A549 (cell line): Measurements from ENCODE around the gene C19orf33. TPM values are rescaled to one million over a fixed set of nuclear protein-coding genes. Genes with fewer than 3 reads are reported as not detected.
A peak's percentile ranks its signal among the peaks of the same experiment; 100 is the strongest.

Source experiments
- BHLHE40 ChIP-seq: IDR thresholded peaks from 2 replicates; pipeline ENCODE4 v1.6.1; 2012; ENCODE audit warnings: low read depth, low read length, inconsistent platforms
- CBX8 ChIP-seq: fragments of 200-600 bp; sonication (generic); IDR thresholded peaks from 2 replicates; pipeline ENCODE4 v1.6.1; 2016
- CEBPB ChIP-seq, 2 experiments: fragments of >200 bp in 1 of 2; sonication (Bioruptor Twin) in 1 of 2; formaldehyde crosslinking in 1 of 2; IDR thresholded peaks; 2 replicates each; pipeline ENCODE4 v1.6.1; 2012 to 2016
- CHD2 ChIP-seq: fragments of 150-350 bp; IDR thresholded peaks from 2 replicates; pipeline ENCODE4 v1.6.1; 2014; ENCODE audit warnings: low read length; ENCODE audit not compliant: partially characterized antibody
- EP300 ChIP-seq, 2 experiments: fragments of >200 bp; sonication (Bioruptor Twin); formaldehyde crosslinking; IDR thresholded peaks; 2 replicates in 1 of 2; 3 replicates in 1 of 2; pipeline ENCODE4 v1.6.1; 2016 to 2017
- FOSL2 ChIP-seq, 2 experiments: fragments of 450-650 bp in 1 of 2; fragments of >200 bp in 1 of 2; sonication (Bioruptor Twin) in 1 of 2; formaldehyde crosslinking; IDR thresholded peaks; 2 replicates each; pipeline versions ENCODE4 v1.5.0 to v1.6.1; 2016 to 2020; ENCODE audit warnings: mild to moderate bottlenecking in 1 of 2, moderate library complexity in 1 of 2
- GATA3 ChIP-seq: IDR thresholded peaks from 2 replicates; pipeline ENCODE4 v1.6.1; 2012; ENCODE audit warnings: borderline replicate concordance
- HOXB5 ChIP-seq: fragments of 250-450 bp; sonication (Bioruptor Pico); IDR thresholded peaks from 2 replicates; pipeline ENCODE4 v1.5.0; 2020; ENCODE audit warnings: mild to moderate bottlenecking, moderate library complexity
- KDM1A ChIP-seq: fragments of 200-600 bp; sonication (generic); IDR thresholded peaks from 2 replicates; pipeline ENCODE4 v1.6.1; 2016; ENCODE audit warnings: low read depth, mild to moderate bottlenecking
- NFE2L2 ChIP-seq: fragments of 150-350 bp; conservative IDR thresholded peaks from 2 replicates; pipeline ENCODE4 v1.6.1; 2014; ENCODE audit warnings: low read length
- NR3C1 ChIP-seq: fragments of >200 bp; sonication (Bioruptor Twin); formaldehyde crosslinking; IDR thresholded peaks from 3 replicates; pipeline ENCODE4 v1.6.1; 2017
- PHF8 ChIP-seq: fragments of 200-600 bp; sonication (generic); IDR thresholded peaks from 2 replicates; pipeline ENCODE4 v1.6.1; 2016; ENCODE audit warnings: low read depth, mild to moderate bottlenecking, antibody characterized with exemption, moderate library complexity, borderline replicate concordance
- RCOR1 ChIP-seq: fragments of 150-350 bp; IDR thresholded peaks from 2 replicates; pipeline ENCODE4 v1.6.1; 2014; ENCODE audit warnings: antibody characterized with exemption, low read length, low read depth
- RFX5 ChIP-seq: fragments of 450-650 bp; IDR thresholded peaks from 2 replicates; pipeline ENCODE4 v1.7.1; 2014; ENCODE audit warnings: antibody characterized with exemption, mild to moderate bottlenecking, moderate library complexity
- TFCP2L1 ChIP-seq: fragments of 250-450 bp; sonication (Bioruptor Pico); IDR thresholded peaks from 2 replicates; pipeline ENCODE4 v1.5.0; 2021; ENCODE audit warnings: mild to moderate bottlenecking
- ZC3H11A ChIP-seq: fragments of 450-650 bp; IDR thresholded peaks from 2 replicates; pipeline ENCODE4 v1.6.1; 2014; ENCODE audit warnings: antibody characterized with exemption, mild to moderate bottlenecking
- ZFP36 ChIP-seq: fragments of 450-650 bp; IDR thresholded peaks from 2 replicates; pipeline ENCODE4 v1.6.1; 2014; ENCODE audit warnings: borderline replicate concordance; ENCODE audit not compliant: partially characterized antibody
- ZNF302 ChIP-seq: fragments of 250-450 bp; sonication (Bioruptor Pico); IDR thresholded peaks from 2 replicates; pipeline ENCODE4 v1.9.0; 2021; ENCODE audit warnings: inconsistent platforms, mild to moderate bottlenecking, moderate library complexity
- ZSCAN20 ChIP-seq: fragments of 250-450 bp; sonication (Bioruptor Pico); IDR thresholded peaks from 2 replicates; pipeline ENCODE4 v1.8.0; 2022; ENCODE audit warnings: mild to moderate bottlenecking, moderate library complexity
- polyA plus RNA-seq, 4 experiments: library from polyadenylated mRNA; depleted of rRNA in 3 of 4; stranded (reverse); fragments of >200 nt; fragmentation: RNase III in 1 of 4; extraction: RNeasy Plus Mini Kit Qiagen cat#74134 plus additional on column Dnase treatment in 1 of 4; gene quantifications; 2 replicates in 3 of 4; 3 replicates in 1 of 4; pipeline ENCODE4 v1.2.3, GENCODE V29; 2011 to 2017
- TF ChIP-seq, protein P1 (sequence below): fragments of >200 bp; sonication (Bioruptor Twin); formaldehyde crosslinking; IDR thresholded peaks from 3 replicates; pipeline ENCODE4 v1.6.1; 2016
- TF ChIP-seq, protein P2 (sequence below): fragments of 250-450 bp; sonication (Bioruptor Pico); IDR thresholded peaks from 2 replicates; pipeline ENCODE4 v1.5.0; 2021; ENCODE audit warnings: mild to moderate bottlenecking, moderate library complexity, borderline replicate concordance
- TF ChIP-seq, protein P3 (sequence below): IDR thresholded peaks from 2 replicates; pipeline ENCODE4 v1.6.1; 2012
- TF ChIP-seq, protein P4 (sequence below): fragments of >200 bp; sonication (Bioruptor Twin); formaldehyde crosslinking; IDR thresholded peaks from 3 replicates; pipeline ENCODE4 v1.5.1; 2016

The C19orf33 gene
- polyA plus RNA-seq, 2 of the 4 experiments (the other 2 are of a cell fraction) = 302 to 489 TPM

DNA sequence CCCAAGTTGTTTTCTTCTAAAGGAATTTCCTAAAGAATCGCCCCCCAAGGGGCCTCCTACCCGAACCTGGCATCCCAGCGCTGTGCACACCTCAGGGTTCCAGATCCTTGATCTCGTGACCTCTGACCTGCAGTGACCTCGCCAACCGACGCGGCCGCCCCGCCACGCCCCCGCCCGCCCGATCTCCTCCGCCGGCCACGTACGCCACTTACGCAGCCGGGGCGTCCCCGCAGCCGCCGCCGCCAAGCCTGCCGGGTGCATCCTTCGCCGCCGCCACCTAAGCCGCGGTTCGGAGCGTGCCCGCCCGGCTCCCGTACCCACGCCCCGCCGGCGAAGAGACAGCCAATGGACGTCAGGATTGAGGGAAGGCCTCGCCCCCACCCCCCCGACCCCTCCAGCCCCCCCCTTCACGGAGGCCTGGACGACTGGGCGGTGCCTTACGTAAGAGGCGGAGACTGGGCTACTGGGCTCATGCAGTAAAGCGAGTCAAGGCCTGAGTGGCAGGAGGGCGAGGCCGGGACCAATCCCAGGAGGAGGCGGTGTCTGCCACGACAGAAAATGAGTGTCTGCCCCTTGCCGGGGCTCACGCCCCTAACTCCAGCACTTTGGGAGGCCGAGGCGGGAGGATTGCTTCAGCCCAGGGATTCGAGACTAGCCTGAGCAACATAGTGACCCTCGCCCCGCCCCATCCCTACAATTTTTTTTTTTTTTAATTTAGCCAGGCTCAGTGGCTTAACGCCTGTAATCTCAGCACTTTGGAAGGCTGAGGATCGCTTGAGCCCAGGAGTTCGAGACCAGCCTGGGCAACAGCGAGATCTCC, 11.8 kb downstream of the C19orf33 start, which contains the start of gene YIF1B (continued):
- TF ChIP-seq ZNF302 (CRISPR knock-in tag) (no peak), HOXB5 (CRISPR knock-in tag) (no peak), FOSL2 (IDR thresholded peaks at IDR 0.05) (no peak), FOSL2 (CRISPR knock-in tag; IDR thresholded peaks at IDR 0.05) (no peak), ZC3H11A (no peak), TFCP2L1 (no peak), CHD2 (no peak), RFX5 (no peak), NFE2L2 (no peak), KDM1A (no peak), EP300 (IDR thresholded peaks at IDR 0.05) (no peak), BHLHE40 (peak; percentile 27; the same call in 1 of the 2 replicates), GATA3 (peak; percentile 9; the same call in 1 of the 2 replicates), ZFP36 (no peak), CEBPB (IDR thresholded peaks at IDR 0.05) (peak in 1 of 2 experiments; percentile 79; a peak in 2 of 4 replicates), PHF8 (peak; percentile 54), CBX8 (no peak), NR3C1 (no peak), ZSCAN20 (CRISPR knock-in tag) (no peak), RCOR1 (0 out of 2 replicates have a peak, but pooled peaks have one; percentile 33)
- TF ChIP-seq, protein P1, sequence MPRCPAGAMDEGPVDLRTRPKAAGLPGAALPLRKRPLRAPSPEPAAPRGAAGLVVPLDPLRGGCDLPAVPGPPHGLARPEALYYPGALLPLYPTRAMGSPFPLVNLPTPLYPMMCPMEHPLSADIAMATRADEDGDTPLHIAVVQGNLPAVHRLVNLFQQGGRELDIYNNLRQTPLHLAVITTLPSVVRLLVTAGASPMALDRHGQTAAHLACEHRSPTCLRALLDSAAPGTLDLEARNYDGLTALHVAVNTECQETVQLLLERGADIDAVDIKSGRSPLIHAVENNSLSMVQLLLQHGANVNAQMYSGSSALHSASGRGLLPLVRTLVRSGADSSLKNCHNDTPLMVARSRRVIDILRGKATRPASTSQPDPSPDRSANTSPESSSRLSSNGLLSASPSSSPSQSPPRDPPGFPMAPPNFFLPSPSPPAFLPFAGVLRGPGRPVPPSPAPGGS = no peak; the same call in 2 of the 3 replicates
- TF ChIP-seq, protein P2, sequence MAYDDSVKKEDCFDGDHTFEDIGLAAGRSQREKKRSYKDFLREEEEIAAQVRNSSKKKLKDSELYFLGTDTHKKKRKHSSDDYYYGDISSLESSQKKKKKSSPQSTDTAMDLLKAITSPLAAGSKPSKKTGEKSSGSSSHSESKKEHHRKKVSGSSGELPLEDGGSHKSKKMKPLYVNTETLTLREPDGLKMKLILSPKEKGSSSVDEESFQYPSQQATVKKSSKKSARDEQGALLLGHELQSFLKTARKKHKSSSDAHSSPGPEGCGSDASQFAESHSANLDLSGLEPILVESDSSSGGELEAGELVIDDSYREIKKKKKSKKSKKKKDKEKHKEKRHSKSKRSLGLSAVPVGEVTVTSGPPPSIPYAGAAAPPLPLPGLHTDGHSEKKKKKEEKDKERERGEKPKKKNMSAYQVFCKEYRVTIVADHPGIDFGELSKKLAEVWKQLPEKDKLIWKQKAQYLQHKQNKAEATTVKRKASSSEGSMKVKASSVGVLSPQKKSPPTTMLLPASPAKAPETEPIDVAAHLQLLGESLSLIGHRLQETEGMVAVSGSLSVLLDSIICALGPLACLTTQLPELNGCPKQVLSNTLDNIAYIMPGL (CRISPR knock-in tag) = no peak
- TF ChIP-seq, protein P3, sequence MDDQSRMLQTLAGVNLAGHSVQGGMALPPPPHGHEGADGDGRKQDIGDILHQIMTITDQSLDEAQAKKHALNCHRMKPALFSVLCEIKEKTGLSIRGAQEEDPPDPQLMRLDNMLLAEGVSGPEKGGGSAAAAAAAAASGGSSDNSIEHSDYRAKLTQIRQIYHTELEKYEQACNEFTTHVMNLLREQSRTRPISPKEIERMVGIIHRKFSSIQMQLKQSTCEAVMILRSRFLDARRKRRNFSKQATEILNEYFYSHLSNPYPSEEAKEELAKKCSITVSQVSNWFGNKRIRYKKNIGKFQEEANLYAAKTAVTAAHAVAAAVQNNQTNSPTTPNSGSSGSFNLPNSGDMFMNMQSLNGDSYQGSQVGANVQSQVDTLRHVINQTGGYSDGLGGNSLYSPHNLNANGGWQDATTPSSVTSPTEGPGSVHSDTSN = peak; percentile 60; the same call in 1 of the 2 replicates
- TF ChIP-seq, protein P4, sequence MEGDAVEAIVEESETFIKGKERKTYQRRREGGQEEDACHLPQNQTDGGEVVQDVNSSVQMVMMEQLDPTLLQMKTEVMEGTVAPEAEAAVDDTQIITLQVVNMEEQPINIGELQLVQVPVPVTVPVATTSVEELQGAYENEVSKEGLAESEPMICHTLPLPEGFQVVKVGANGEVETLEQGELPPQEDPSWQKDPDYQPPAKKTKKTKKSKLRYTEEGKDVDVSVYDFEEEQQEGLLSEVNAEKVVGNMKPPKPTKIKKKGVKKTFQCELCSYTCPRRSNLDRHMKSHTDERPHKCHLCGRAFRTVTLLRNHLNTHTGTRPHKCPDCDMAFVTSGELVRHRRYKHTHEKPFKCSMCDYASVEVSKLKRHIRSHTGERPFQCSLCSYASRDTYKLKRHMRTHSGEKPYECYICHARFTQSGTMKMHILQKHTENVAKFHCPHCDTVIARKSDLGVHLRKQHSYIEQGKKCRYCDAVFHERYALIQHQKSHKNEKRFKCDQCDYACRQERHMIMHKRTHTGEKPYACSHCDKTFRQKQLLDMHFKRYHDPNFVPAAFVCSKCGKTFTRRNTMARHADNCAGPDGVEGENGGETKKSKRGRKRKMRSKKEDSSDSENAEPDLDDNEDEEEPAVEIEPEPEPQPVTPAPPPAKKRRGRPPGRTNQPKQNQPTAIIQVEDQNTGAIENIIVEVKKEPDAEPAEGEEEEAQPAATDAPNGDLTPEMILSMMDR = no peak
